Heart right ventricle (tissue), 16 donors: ENCODE results near the gene COQ8B. TPM values are rescaled to one million over a fixed set of nuclear protein-coding genes. Genes with fewer than 3 reads are reported as not detected.
A peak's percentile ranks its signal among the peaks of the same experiment; 100 is the strongest.

Experiments used
- ATAC-seq, 8 donors: fragments of 200-7000 bp; cut with Tn5 transposase; one replicate each; pipeline ENCODE4 v1.9.1; 2020; ENCODE audit warnings: mild to moderate bottlenecking in 8 of 8, moderate library complexity in 8 of 8, moderate number of reproducible peaks in 1 of 8
- DNase-seq, 2 donors: peaks; one replicate each; pipeline ENCODE4 v3.0.0-alpha.2; 2020
- H3K27ac ChIP-seq, 10 donors: fragments of 200-600 bp; sonication (generic) in 2 of 10; one replicate each; pipeline versions ENCODE4 v1.5.0 to v1.8.0; 2020 to 2022; ENCODE audit warnings: mild to moderate bottlenecking in 3 of 10
- H3K27me3 ChIP-seq, 7 donors: fragments of 200-600 bp; one replicate each; pipeline ENCODE4 v1.8.0; 2021 to 2022; ENCODE audit warnings: mild to moderate bottlenecking in 2 of 7
- H3K36me3 ChIP-seq, 9 donors: fragments of 200-600 bp; sonication (generic) in 1 of 9; one replicate each; pipeline versions ENCODE4 v1.5.0 to v1.8.0; 2020 to 2022; ENCODE audit warnings: mild to moderate bottlenecking in 2 of 9
- H3K4me1 ChIP-seq, 9 donors: fragments of 200-600 bp; sonication (generic) in 1 of 9; one replicate each; pipeline versions ENCODE4 v1.5.0 to v1.8.0; 2020 to 2022; ENCODE audit warnings: mild to moderate bottlenecking in 4 of 9
- H3K4me3 ChIP-seq, 10 donors: fragments of 200-600 bp; sonication (generic) in 2 of 10; one replicate each; pipeline versions ENCODE4 v1.5.0 to v1.8.0; 2020 to 2022; ENCODE audit warnings: mild to moderate bottlenecking in 7 of 10, moderate library complexity in 2 of 10
- H3K9me3 ChIP-seq, 11 donors: fragments of 200-600 bp in 10 of 11; sonication (generic) in 2 of 11; one replicate each; pipeline versions ENCODE4 v1.5.0 to v1.8.0; 2013 to 2022; ENCODE audit warnings: mild to moderate bottlenecking in 2 of 11, control low read depth in 1 of 11, moderate library complexity in 1 of 11
- CTCF ChIP-seq, 9 donors: fragments of 200-600 bp; sonication (generic) in 2 of 9; IDR thresholded peaks; one replicate each; pipeline versions ENCODE4 v1.5.0 to v1.8.0; 2021 to 2022; ENCODE audit warnings: antibody characterized with exemption in 9 of 9, mild to moderate bottlenecking in 5 of 9, moderate library complexity in 1 of 9
- WGBS, 2 donors: extraction: QIAGEN DNeasy Blood & Tissue Kit; methylation state at CpG; one replicate each; pipeline ENCODE4 v1.1.7; 2013; ENCODE audit warnings: inconsistent platforms in 1 of 2; 5-methylcytosine and 5-hydroxymethylcytosine counted together
- intact Hi-C, 10 donors: fragments of 100-400 bp; cut with DNase I; formaldehyde crosslinking; loops; one replicate each; pipeline versions ENCODE4 v1.11.1 to v1.14.2; 2022
- polyA plus RNA-seq, 2 donors: library from polyadenylated mRNA; stranded (reverse); fragments of 200-250 nt; gene quantifications; one replicate each; pipeline ENCODE4 v1.2.3, GENCODE V29; 2013
- total RNA-seq, 10 donors: library from RNA; stranded (reverse); fragmentation: NEBNext Ultra II Directional in 3 of 10; extraction: Animal tissue kit (Norgen Biotek cat#: 25700) in 3 of 10; gene quantifications; one replicate each; pipeline versions ENCODE4 v1.2.1 to v1.2.4, GENCODE V29; 2021 to 2023
- donor health status: Arrhythmogenic right ventricular cardiomyopathy.
- donor health status: ischemic (EF 13 %, LVEDD 7.1; RV severe dilation, severe dysfunction).
- donor health status: healthy with polysubstance abuse.
- donor health status: DM: no; HTN: yes; CAD: no.
- donor health status: DM: no; HTN: no; CAD: no.
- donor health status: ischemic (EF 25% LVEDD 6.9; RV normal size, moderate dysfunction).
- donor health status: ischemic (EF 25% LVEDD 5.7; RV mildly dilated, moderate dysfunction).
- donor health status: healthy.
- donor health status: DM: yes; HTN: yes; CAD: no.
- donor health status: Ischemic cardiomyopathy.
- donor health status: ischemic (EF 35%, LVEDD 5.7; RV mildly dilated, moderate dysfunction).
- donor health status: nonischemic (EF 11% LVEDD 7.7; RV severe dilation, severe dysfunction).
- donor health status: DM: yes; HTN: yes; CAD: no.
- donor health status: PGD.
- donor health status: ischemic (EF 29% LVEDD 5.4; RV normal size, mild dysfunction).
- donor health status: nonischemic (EF 23%, LVEDD 6.1; RV moderate dilation, normal function).

Gene COQ8B
- total and polyA plus RNA-seq, 12 donors = 17.9 to 34.4 (median 27.5) TPM

GRCh38 chr19:40719414-40719894 lies 2.8 kb upstream of the COQ8B start:
- Histone ChIP-seq H3K4me3 (peak overlapping the region; percentile 64 to 89 (median 78)), H3K27ac (peak overlapping the region; percentile 87 to 98 (median 97)), H3K9me3 (no peaks in the 10 kb centered on the region), H3K4me1 (peaks cover 16 to 79% (median 68%) of the 10 kb centered on the region in 9 donors), H3K27me3 (no peaks in the 10 kb centered on the region), H3K36me3 (peaks cover 0 to 26% (median 10%) of the 10 kb centered on the region in 9 donors)
- WGBS, 2 donors = 52% methylated on average over 7 of the region's 7 CpGs
- TF ChIP-seq CTCF (IDR thresholded peaks at IDR 0.05) = no peak
- no peak for ATAC-seq
- intact Hi-C loops = loop anchor here in 5 of 10 donors (5.0 to 10.0 kb wide), 5 partner anchors 33 to 88 kb away; partner anchors contain the start of genes EGLN2 (in 2 of the 5), ACTMAP (in 1 of the 5) and SNRPA (in 1 of the 5)
- no peak for DNase-seq

- Histone ChIP-seq H3K4me3 (peak overlapping the region; percentile 64 to 89 (median 78)), H3K36me3 (peaks cover 0 to 21% (median 5%) of the 10 kb centered on the region in 9 donors), H3K27me3 (no peaks in the 10 kb centered on the region), H3K9me3 (no peaks in the 10 kb centered on the region), H3K4me1 (peaks cover 16 to 85% (median 73%) of the 10 kb centered on the region in 9 donors), H3K27ac (peak overlapping the region; percentile 87 to 98 (median 97))
- WGBS, 2 donors = 4 to 7% methylated on average over 16 of the region's 16 CpGs
- TF ChIP-seq CTCF (IDR thresholded peaks at IDR 0.05) = no peak
- intact Hi-C loops = loop anchor here in 5 of 10 donors (5.0 to 10.0 kb wide), 5 partner anchors 33 to 88 kb away; partner anchors contain the start of genes EGLN2 (in 2 of the 5), ACTMAP (in 1 of the 5) and SNRPA (in 1 of the 5)
- peak; percentile 45 to 52 for DNase-seq
- ATAC-seq = no peak
Observed at GRCh38 chr19:40718774-40719391, 2.2 kb upstream of the COQ8B start.

- H3K4me1 ChIP-seq = peaks cover 16 to 85% (median 73%) of the 10 kb centered on the region in 9 donors
- intact Hi-C loops = loop anchor here in 7 of 10 donors (2.0 to 10.0 kb wide), 9 partner anchors 33 to 89 kb away; partner anchors contain the start of genes ACTMAP (in 5 of the 7), SNRPA (in 5 of the 7), EGLN2 (in 3 of the 7) and RAB4B (in 1 of the 7)
- no peaks in the 10 kb centered on the region for H3K9me3 ChIP-seq
- 28% methylated on average over 19 to 20 of the region's 20 CpGs for WGBS, 2 donors
- H3K27ac ChIP-seq = peak overlapping the region; percentile 87 to 98 (median 97)
- H3K4me3 ChIP-seq = peak overlapping the region; percentile 64 to 89 (median 78)
- H3K27me3 ChIP-seq = no peaks in the 10 kb centered on the region
- ATAC-seq (no peak), DNase-seq (no peak)
- peaks cover 0 to 14% (median 0%) of the 10 kb centered on the region in 9 donors for H3K36me3 ChIP-seq
- TF ChIP-seq CTCF (IDR thresholded peaks at IDR 0.05) = no peak
Observed at GRCh38 chr19:40717880-40718773, 1.4 kb upstream of the COQ8B start.
